NCI-H446 (cell line): ENCODE results near the gene WNT6.

Experiments used
- DNase-seq, 2 experiments: peaks; one replicate each; lab custom pipeline; 2025; lab: John Stamatoyannopoulos, UW

The WNT6 gene

GRCh38 chr2:218893349-218894150, 33.9 kb downstream of the WNT6 start:
- DNase-seq = no peak

DNA sequence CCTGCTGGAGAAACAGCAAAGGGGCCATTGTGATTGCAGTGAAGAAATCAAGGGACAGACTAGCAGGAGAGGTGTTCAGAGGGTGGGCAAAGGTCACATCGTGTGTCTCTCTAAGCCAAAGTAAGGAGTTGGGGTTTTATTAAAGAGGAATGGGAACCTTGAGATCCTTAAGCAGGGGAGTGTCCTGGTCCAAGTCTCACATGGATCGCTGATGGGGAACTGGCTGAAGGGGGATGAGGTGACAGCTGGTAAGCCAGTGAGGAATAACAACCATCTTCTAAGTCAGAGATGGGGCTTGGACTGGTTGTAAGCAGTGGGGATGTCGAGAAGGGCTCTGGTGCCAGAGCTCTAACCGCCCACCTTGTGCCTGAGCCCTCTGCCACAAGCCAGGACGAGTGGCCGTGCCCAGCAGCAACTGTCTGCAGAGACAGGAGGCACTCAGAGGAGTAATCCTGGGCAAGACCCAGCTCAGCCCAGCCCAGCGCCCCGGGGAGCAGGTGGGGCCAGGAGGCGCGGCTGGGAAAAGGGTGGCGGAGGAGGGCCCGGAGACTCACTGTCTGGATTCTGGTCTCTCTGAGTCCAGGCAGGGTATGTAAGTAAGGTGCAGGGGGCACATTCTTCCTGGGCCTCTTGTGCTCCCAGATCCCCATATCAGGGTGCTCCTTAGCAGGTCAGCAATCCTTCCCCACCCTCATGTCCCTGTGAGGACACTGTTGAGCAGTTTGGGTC, 34.7 kb downstream of the WNT6 start:
- DNase-seq = no peak

GRCh38 chr2:218894880-218895157, 35.2 kb downstream of the WNT6 start:
- no peak for DNase-seq

DNA sequence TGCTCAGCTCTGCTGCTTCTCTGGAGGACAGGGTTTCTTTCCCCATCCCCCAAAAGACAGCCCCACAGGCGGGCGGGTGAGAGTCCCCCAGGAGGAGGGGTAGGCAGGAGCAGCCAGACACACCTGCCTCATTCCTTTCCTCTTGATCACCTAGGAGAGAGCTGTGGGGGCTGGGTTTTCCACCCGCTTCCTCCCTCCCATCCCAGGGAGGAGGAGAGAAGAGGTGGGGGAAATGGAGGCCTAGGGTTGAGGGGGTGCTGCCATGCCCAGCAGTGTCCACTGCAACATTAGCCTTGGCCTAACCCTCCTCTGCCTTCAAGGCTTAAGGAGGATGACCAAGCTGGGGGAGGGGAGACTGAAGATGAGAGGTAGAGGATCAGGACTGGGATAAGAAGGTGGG, 35.7 kb downstream of the WNT6 start:
- DNase-seq = no peak

GRCh38 chr2:218895759-218896500, 36.3 kb downstream of the WNT6 start:
- DNase-seq = no peak

- no peak for DNase-seq
These were observed 37.1 kb downstream of the WNT6 start for GRCh38 chr2:218896501-218897393.

GRCh38 chr2:218897394-218898108, 37.9 kb downstream of the WNT6 start:
- DNase-seq = no peak

- peak in 1 of 2 experiments; percentile 7 for DNase-seq
These were observed 38.7 kb downstream of the WNT6 start for GRCh38 chr2:218898109-218898878.

DNA sequence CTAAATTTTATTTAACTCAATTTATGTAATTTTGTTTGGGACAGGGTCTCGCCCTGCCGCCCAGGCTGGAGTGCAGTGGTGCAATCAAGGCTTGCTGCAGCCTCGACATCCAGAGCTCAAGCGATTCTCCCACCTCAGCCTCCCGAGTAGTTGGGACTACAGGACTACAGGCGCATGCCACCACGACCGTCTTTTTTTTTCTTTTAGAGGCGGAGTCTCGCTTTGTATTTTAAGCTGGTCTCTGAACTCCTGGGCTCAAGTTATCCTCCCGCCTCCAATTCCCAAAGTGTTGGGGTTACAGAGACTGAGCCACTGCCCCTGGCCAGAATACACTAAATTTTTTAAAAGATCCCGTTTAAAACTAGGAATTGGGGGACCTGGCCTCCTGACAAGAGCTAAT, 39.5 kb downstream of the WNT6 start:
- DNase-seq = no peak

DNA sequence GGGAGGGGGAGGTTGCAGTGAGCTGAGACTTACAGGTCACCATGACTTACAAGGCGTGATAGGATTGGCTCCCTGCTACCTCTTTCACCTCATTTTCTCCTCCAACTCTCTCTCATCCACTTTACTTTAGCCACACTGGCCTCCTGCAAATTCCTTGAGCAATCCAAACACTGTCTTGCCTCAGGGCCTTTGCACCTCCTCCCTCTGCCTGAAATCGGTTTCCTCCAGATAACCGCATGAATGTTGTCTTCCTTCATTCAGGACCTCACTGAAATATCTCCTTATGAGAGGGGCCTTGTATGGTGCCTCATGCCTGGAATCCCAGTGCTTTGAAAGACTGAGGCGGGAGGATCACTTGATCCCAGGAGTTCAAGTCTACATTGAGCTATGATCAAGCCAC, 42.8 kb downstream of the WNT6 start:
- DNase-seq = no peak

DNA sequence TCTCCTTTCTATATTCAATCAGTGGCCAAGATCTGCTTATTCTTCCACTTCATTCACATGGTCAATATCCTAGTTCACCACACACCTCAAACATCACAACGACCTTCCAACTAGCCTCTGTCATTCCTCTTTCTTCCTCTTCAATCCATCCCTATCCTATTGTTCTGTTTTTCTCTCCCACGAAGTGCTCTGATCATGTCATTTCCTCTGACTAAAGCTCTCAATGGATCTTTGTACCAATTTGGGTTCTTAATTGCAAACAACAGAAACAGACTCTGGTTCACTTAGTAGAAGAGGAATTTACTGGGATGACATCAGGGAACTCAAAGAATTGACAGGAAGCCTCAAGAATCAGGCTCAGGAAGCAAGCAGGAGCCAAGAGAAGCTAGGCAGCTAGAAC, 44.6 kb downstream of the WNT6 start:
- DNase-seq = no peak

DNA sequence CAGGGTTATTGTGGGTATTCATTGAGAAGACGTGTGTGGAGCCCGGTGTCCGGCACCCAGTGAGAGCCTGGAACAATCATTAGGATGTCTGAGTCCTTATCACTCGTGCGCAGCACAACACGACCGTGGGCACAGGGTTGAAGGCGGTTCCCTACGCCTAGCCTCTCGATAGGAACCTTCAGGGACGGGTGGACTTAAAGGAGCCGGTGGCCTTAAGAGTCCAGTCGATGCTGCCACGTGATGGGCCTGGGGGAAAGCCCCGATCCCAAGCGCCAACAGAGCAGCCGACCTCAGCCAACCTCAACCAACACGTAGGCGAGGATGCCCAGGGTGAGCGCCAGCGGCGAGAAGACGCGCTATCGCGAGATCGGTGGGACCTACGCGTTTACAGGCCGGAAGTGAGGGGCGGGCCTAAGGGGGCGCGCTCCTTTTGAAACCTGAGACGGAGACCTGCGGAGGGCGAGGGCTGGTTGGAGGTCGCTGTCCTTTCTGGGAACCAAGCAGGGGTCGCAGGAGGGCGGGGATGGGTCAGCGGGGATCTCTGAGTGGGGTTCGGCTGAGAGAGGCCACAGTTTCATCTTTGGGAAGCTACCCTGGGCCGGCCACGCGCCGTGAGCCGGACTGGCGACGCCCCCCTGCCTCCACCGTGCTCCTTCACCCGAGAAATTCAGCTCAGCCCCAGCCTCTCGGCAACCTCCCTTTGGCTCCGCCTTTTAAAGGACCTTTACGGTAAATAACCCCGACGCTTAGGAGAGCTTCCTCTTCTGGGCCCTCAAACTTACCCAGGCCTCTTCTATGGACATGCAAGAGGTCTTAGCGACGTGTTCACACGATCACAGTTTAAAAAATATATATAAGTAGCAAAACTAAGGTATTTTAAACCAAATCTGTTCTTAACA, 49.4 kb downstream of the WNT6 start:
- DNase-seq = peak; percentile 82 to 96

GRCh38 chr2:218910741-218911140, 51.1 kb downstream of the WNT6 start:
- no peak for DNase-seq

GRCh38 chr2:218920504-218920903, 60.9 kb downstream of the WNT6 start:
- no peak for DNase-seq
